Ectodermal cell (in vitro differentiated cells): Measurements from ENCODE around the gene DLK2.

Experiments
- H3K27ac ChIP-seq: 2 replicates; pipeline ENCODE4 v1.7.0; 2013; ENCODE audit warnings: mild to moderate bottlenecking, low read depth, low read length; ENCODE audit not compliant: insufficient read depth, poor library complexity, severe bottlenecking
- H3K27me3 ChIP-seq: 2 replicates; pipeline ENCODE4 v1.7.0; 2013; ENCODE audit warnings: mild to moderate bottlenecking, low read length; ENCODE audit not compliant: insufficient read depth, control insufficient read depth, poor library complexity, severe bottlenecking
- H3K36me3 ChIP-seq: one replicate; pipeline ENCODE4 v1.7.0; 2013; ENCODE audit warnings: low read length; ENCODE audit not compliant: control insufficient read depth, insufficient read depth
- H3K4me1 ChIP-seq: one replicate; pipeline ENCODE4 v1.7.0; 2013; ENCODE audit warnings: low read length; ENCODE audit not compliant: control insufficient read depth, insufficient read depth
- H3K4me3 ChIP-seq: 2 replicates; pipeline ENCODE4 v1.7.0; 2013; ENCODE audit warnings: low read depth, low read length, control low read depth; ENCODE audit not compliant: insufficient read depth
- H3K9me3 ChIP-seq: 2 replicates; pipeline ENCODE4 v1.7.0; 2013; ENCODE audit warnings: mild to moderate bottlenecking, low read length, moderate library complexity; ENCODE audit not compliant: control insufficient read depth
- WGBS, 2 experiments: methylation state at CpG; one replicate each; pipeline ENCODE4 v1.1.7; 2013; ENCODE audit warnings: missing lambda C conversion rate in 2 of 2; 5-methylcytosine and 5-hydroxymethylcytosine counted together

Gene DLK2

GRCh38 chr6:43457643-43458042 is 2.3 kb upstream of the DLK2 start:
- Histone ChIP-seq H3K27ac (no peak overlapping the region), H3K4me3 (no peak overlapping the region), H3K27me3 (peaks cover 45% of the 10 kb centered on the region), H3K9me3 (no peaks in the 10 kb centered on the region), H3K4me1 (no peaks in the 10 kb centered on the region), H3K36me3 (peaks cover 3% of the 10 kb centered on the region)
- WGBS, 2 experiments: 81 to 87% methylated on average over 5 to 6 of the region's 9 CpGs

GRCh38 chr6:43454696-43455530 is 435 bp downstream of the DLK2 start:
- H3K9me3 ChIP-seq: no peaks in the 10 kb centered on the region
- WGBS, 2 experiments: 1% methylated on average over 96 of the region's 97 CpGs
- no peaks in the 10 kb centered on the region for H3K4me1 ChIP-seq
- H3K36me3 ChIP-seq: peaks cover 3% of the 10 kb centered on the region
- peak overlapping the region; percentile 44 for H3K4me3 ChIP-seq
- no peak overlapping the region for H3K27ac ChIP-seq
- peaks cover 39% of the 10 kb centered on the region for H3K27me3 ChIP-seq

GRCh38 chr6:43454290-43454695 is 1.1 kb downstream of the DLK2 start:
- H3K4me3 ChIP-seq: peak overlapping the region; percentile 44
- no peaks in the 10 kb centered on the region for H3K4me1 ChIP-seq
- 20 to 22% methylated on average over 17 of the region's 17 CpGs for WGBS, 2 experiments

GRCh38 chr6:43453831-43454230 is 1.5 kb downstream of the DLK2 start:
- Histone ChIP-seq H3K4me1 (no peaks in the 10 kb centered on the region), H3K27ac (no peak overlapping the region), H3K4me3 (no peak overlapping the region), H3K27me3 (peaks cover 39% of the 10 kb centered on the region), H3K9me3 (no peaks in the 10 kb centered on the region), H3K36me3 (peaks cover 3% of the 10 kb centered on the region)

More at GRCh38 chr6:43454290-43454695, 1.1 kb downstream of the DLK2 start:
- no peaks in the 10 kb centered on the region for H3K9me3 ChIP-seq
- H3K36me3 ChIP-seq: peaks cover 3% of the 10 kb centered on the region
- H3K27me3 ChIP-seq: peaks cover 39% of the 10 kb centered on the region
- H3K27ac ChIP-seq: no peak overlapping the region

- no peak overlapping the region for H3K4me3 ChIP-seq
Measured at GRCh38 chr6:43452896-43453295, 2.5 kb downstream of the DLK2 start.

GRCh38 chr6:43451939-43452338 is 3.4 kb downstream of the DLK2 start:
- peaks cover 31% of the 10 kb centered on the region for H3K27me3 ChIP-seq
- WGBS, 2 experiments: 91 to 94% methylated on average over 8 of the region's 8 CpGs
- H3K4me1 ChIP-seq: no peaks in the 10 kb centered on the region
- no peak overlapping the region for H3K27ac ChIP-seq
- no peak overlapping the region for H3K4me3 ChIP-seq
- H3K36me3 ChIP-seq: peaks cover 10% of the 10 kb centered on the region
- no peaks in the 10 kb centered on the region for H3K9me3 ChIP-seq

More at GRCh38 chr6:43452896-43453295, 2.5 kb downstream of the DLK2 start:
- WGBS, 2 experiments: 96 to 98% methylated on average over 4 of the region's 4 CpGs
- no peaks in the 10 kb centered on the region for H3K9me3 ChIP-seq
- H3K4me1 ChIP-seq: no peaks in the 10 kb centered on the region
- no peak overlapping the region for H3K27ac ChIP-seq
- H3K36me3 ChIP-seq: peaks cover 7% of the 10 kb centered on the region
- peaks cover 39% of the 10 kb centered on the region for H3K27me3 ChIP-seq

GRCh38 chr6:43451348-43451747 is 4.0 kb downstream of the DLK2 start:
- H3K4me1 ChIP-seq: no peaks in the 10 kb centered on the region
- no peak overlapping the region for H3K4me3 ChIP-seq
- H3K9me3 ChIP-seq: no peaks in the 10 kb centered on the region
- H3K36me3 ChIP-seq: peaks cover 10% of the 10 kb centered on the region
- no peak overlapping the region for H3K27ac ChIP-seq
- H3K27me3 ChIP-seq: peaks cover 25% of the 10 kb centered on the region
- WGBS, 2 experiments: 85 to 91% methylated on average over 2 to 4 of the region's 4 CpGs

- no peaks in the 10 kb centered on the region for H3K9me3 ChIP-seq
- peaks cover 10% of the 10 kb centered on the region for H3K36me3 ChIP-seq
- H3K27me3 ChIP-seq: peaks cover 19% of the 10 kb centered on the region
- H3K27ac ChIP-seq: no peak overlapping the region
- no peak overlapping the region for H3K4me3 ChIP-seq
- WGBS, 2 experiments: 91 to 93% methylated on average over 13 of the region's 13 CpGs
- no peaks in the 10 kb centered on the region for H3K4me1 ChIP-seq
Measured at GRCh38 chr6:43450699-43451131, 4.6 kb downstream of the DLK2 start.

GRCh38 chr6:43448916-43449315 is 6.4 kb downstream of the DLK2 start:
- Histone ChIP-seq H3K27ac (no peak overlapping the region), H3K36me3 (peaks cover 13% of the 10 kb centered on the region), H3K4me3 (no peak overlapping the region), H3K27me3 (peaks cover 2% of the 10 kb centered on the region), H3K4me1 (no peaks in the 10 kb centered on the region), H3K9me3 (no peaks in the 10 kb centered on the region)
- 92 to 93% methylated on average over 4 of the region's 4 CpGs for WGBS, 2 experiments

- Histone ChIP-seq H3K27me3 (no peaks in the 10 kb centered on the region), H3K4me3 (no peak overlapping the region), H3K4me1 (no peaks in the 10 kb centered on the region), H3K36me3 (peaks cover 13% of the 10 kb centered on the region), H3K9me3 (no peaks in the 10 kb centered on the region), H3K27ac (no peak overlapping the region)
- WGBS, 2 experiments: 95 to 97% methylated on average over 16 of the region's 16 CpGs
Measured at GRCh38 chr6:43447604-43448003, 7.7 kb downstream of the DLK2 start.
